GM18867 (cell line): ENCODE measurements around the gene C1orf87.
"Not testable (repeated sequence)": the region's sequence is repeated elsewhere in the genome, so short reads cannot be mapped to it uniquely, and the experiment has no call there.

ENCODE experiments used
- ATAC-seq: cut with Tn5 transposase; IDR thresholded peaks from one replicate; pipeline ENCODE4 v1.9.1; 2021; ENCODE audit warnings: mild to moderate bottlenecking, moderate library complexity; ENCODE audit not compliant: unreplicated experiment

Gene C1orf87

GRCh38 chr1:59994302-59995198 lies 79.0 kb downstream of the C1orf87 start:
- no peak for ATAC-seq

- ATAC-seq, result no peak
These were observed 81.3 kb downstream of the C1orf87 start for GRCh38 chr1:59992040-59992820.

GRCh38 chr1:59990470-59990869 lies 83.1 kb downstream of the C1orf87 start:
- no peak for ATAC-seq

- no peak for ATAC-seq
These were observed 86.9 kb downstream of the C1orf87 start for GRCh38 chr1:59986516-59987310.

GRCh38 chr1:59985911-59986515 lies 87.6 kb downstream of the C1orf87 start:
- no peak for ATAC-seq

- no peak for ATAC-seq
These were observed 93.9 kb downstream of the C1orf87 start for GRCh38 chr1:59979666-59980065.

- ATAC-seq, result no peak
These were observed 95.1 kb downstream of the C1orf87 start for GRCh38 chr1:59978511-59978910.

- ATAC-seq, result no peak
These were observed 95.5 kb downstream of the C1orf87 start for GRCh38 chr1:59978026-59978425.

GRCh38 chr1:59977075-59977410 lies 96.5 kb downstream of the C1orf87 start:
- ATAC-seq, result no peak

- ATAC-seq, result peak; percentile 64
These were observed 97.1 kb downstream of the C1orf87 start for GRCh38 chr1:59976194-59977074.

GRCh38 chr1:59973719-59974118 lies 99.9 kb downstream of the C1orf87 start:
- ATAC-seq, result no peak

- no peak for ATAC-seq
These were observed 101.2 kb downstream of the C1orf87 start for GRCh38 chr1:59972216-59972927.

GRCh38 chr1:59971464-59971911 lies 102.1 kb downstream of the C1orf87 start:
- peak; percentile 66 for ATAC-seq

- ATAC-seq, result not testable (repeated sequence)
These were observed 103.9 kb downstream of the C1orf87 start for GRCh38 chr1:59969542-59970175.

GRCh38 chr1:59968746-59969145 lies 104.8 kb downstream of the C1orf87 start:
- ATAC-seq, result not testable (repeated sequence)

- ATAC-seq, result no peak
These were observed 105.8 kb downstream of the C1orf87 start for GRCh38 chr1:59967780-59968179.

- ATAC-seq, result no peak
These were observed 106.4 kb downstream of the C1orf87 start for GRCh38 chr1:59967141-59967697.

GRCh38 chr1:59952065-59952464 lies 121.5 kb downstream of the C1orf87 start:
- no peak for ATAC-seq
